Measurements from ENCODE around the gene TMC5.

TMC5 gene

DNA sequence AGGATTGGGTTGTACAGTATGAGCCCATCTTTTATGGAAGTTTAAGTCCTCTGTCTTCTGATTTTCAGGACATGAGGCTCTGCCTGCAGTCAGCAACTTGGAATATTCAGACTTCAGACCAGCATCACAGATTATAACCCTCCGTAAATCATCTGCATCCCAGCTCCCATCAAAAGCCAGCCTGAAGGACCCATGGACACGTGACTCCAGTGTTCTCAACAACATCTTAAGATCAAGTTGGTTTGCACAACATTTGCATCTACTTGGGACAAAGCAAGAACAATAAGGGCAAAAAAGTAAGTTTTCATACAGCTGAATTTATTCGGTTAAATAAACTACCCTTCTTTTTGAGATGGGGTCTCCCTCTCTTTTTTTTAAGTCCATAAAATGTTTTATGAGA, 12.7 kb downstream of the TMC5 start:
- H3K4me2 ChIP-seq, result no peak overlapping the region
- no peak for TF ChIP-seq Cebpa-rat (IDR thresholded peaks at IDR 0.05)
- H3K27ac ChIP-seq, result no peak overlapping the region
- no peak overlapping the region for H3K9ac ChIP-seq
- H3K27me3 ChIP-seq, result no peaks in the 10 kb centered on the region
- 0 out of 2 replicates have a peak, but pooled peaks cover 4% of the 10 kb centered on the region for H3K4me1 ChIP-seq
- no peaks in the 10 kb centered on the region for H3K9me3 ChIP-seq
- H4K20me1 ChIP-seq, result no peaks in the 10 kb centered on the region
- no peaks in the 10 kb centered on the region for H3K36me3 ChIP-seq
- no peak overlapping the region for H3K4me3 ChIP-seq

DNA sequence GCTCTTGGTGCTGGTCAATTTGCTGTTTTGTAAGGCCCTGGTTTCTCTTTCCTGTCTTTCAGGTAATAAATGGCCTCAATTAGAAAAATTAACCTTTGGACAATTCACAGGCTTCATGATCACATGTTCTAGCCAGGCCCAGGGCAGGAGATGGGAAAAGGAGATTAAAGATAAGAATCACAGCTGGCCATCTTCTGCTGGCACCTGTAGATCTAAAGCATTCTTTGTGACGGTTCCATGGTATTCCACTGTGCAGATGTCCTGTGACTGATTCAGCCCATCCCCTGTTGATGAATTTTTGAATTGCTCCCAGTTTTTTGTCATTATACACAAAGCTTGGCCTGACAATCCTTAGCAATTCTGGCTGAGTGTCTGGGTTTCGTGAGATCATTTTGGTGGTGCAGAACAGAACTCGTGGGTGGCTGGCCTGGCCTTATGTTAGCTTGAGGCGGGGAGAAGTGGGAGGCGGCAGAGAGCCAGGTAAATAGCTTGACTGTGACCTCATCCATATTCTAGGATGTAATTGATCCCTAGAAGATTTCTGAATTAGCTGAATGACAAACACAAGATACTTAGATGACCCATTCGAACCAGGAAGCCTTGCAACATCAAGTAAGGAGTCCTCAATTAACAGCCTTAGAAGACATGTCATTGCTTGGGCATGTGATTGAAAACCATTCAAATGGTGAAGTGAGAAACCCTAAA, 14.1 kb downstream of the TMC5 start:
- Histone ChIP-seq H3K27ac (no peak overlapping the region), H3K9ac (no peak overlapping the region), H3K4me1 (0 out of 2 replicates have a peak, but pooled peaks cover 4% of the 10 kb centered on the region), H3K27me3 (no peaks in the 10 kb centered on the region), H3K4me3 (no peak overlapping the region), H3K9me3 (no peaks in the 10 kb centered on the region), H3K36me3 (no peaks in the 10 kb centered on the region), H4K20me1 (no peaks in the 10 kb centered on the region), H3K4me2 (no peak overlapping the region)
- no peak for TF ChIP-seq Cebpa-rat (IDR thresholded peaks at IDR 0.05)

DNA sequence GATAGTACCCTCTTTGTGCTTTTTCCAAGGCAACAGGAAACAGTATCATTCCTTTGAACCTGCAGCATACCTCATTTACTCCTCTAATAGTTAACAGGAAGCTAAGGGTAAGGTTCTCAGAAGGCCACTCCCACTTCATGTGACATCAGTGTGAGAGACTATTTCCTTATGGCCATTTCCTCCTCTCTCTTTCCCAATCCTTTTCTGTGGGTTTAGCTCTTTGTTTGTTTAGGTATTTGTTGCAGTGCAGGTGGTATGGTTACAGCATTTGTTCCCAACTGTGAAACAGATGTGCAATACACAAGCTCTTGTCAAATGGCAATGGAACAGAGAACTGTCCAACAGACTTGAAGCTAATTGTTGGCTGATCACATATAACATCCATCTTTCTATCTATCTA, 14.7 kb downstream of the TMC5 start:
- Histone ChIP-seq H3K4me2 (no peak overlapping the region), H3K4me1 (0 out of 2 replicates have a peak, but pooled peaks cover 4% of the 10 kb centered on the region), H3K27me3 (no peaks in the 10 kb centered on the region), H3K9me3 (no peaks in the 10 kb centered on the region), H3K9ac (no peak overlapping the region), H3K27ac (no peak overlapping the region), H3K36me3 (no peaks in the 10 kb centered on the region), H3K4me3 (no peak overlapping the region), H4K20me1 (no peaks in the 10 kb centered on the region)
- TF ChIP-seq Cebpa-rat (IDR thresholded peaks at IDR 0.05), result no peak

DNA sequence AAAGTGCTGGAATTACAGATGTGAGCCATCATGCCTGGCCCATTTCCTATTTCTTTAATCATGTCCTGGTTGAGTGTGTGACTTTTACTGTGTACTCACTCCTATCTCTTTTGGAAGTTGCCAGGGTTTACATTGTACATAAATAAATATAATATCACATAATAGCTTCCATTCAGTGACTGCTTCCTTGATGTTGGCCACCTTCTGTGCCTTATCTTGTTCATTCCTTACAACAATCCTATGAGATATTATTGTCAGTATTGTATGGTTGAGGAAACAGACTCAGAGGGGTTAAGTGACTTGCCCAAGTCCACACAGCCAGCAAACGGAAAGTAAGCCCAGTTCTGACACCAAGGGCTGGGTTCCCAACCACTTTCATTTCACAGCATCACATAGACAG, 16.9 kb downstream of the TMC5 start:
- TF ChIP-seq Cebpa-rat (IDR thresholded peaks at IDR 0.05), result no peak
- Histone ChIP-seq H3K4me2 (no peak overlapping the region), H3K9me3 (no peaks in the 10 kb centered on the region), H3K4me1 (0 out of 2 replicates have a peak, but pooled peaks cover 4% of the 10 kb centered on the region), H3K27ac (no peak overlapping the region), H3K9ac (no peak overlapping the region), H3K27me3 (no peaks in the 10 kb centered on the region), H4K20me1 (no peaks in the 10 kb centered on the region), H3K4me3 (no peak overlapping the region), H3K36me3 (no peaks in the 10 kb centered on the region)

DNA sequence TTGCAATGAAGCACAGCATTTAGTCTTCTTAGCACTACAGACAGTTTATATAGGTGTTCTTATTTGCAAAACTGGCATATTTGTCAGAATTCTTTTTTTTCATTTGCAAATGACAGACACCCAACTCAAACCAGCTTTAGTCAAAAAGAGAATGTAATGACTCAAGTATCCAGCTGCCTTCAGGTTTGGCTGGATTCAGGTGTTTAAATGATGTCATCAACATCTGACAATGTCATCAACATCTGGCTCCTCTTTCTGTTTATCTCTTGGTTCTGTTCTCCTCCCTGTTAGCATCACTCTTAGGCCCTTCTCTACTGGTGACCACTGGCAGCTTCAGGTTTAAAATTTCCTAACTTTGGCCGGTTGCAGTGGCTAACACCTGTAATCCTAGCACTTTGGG, 18.9 kb downstream of the TMC5 start:
- Histone ChIP-seq H3K9me3 (no peaks in the 10 kb centered on the region), H4K20me1 (no peaks in the 10 kb centered on the region), H3K4me2 (no peak overlapping the region), H3K36me3 (no peaks in the 10 kb centered on the region), H3K27ac (no peak overlapping the region), H3K4me3 (no peak overlapping the region), H3K4me1 (0 out of 2 replicates have a peak, but pooled peaks cover 4% of the 10 kb centered on the region), H3K27me3 (no peaks in the 10 kb centered on the region), H3K9ac (no peak overlapping the region)
- no peak for TF ChIP-seq Cebpa-rat (IDR thresholded peaks at IDR 0.05)

DNA sequence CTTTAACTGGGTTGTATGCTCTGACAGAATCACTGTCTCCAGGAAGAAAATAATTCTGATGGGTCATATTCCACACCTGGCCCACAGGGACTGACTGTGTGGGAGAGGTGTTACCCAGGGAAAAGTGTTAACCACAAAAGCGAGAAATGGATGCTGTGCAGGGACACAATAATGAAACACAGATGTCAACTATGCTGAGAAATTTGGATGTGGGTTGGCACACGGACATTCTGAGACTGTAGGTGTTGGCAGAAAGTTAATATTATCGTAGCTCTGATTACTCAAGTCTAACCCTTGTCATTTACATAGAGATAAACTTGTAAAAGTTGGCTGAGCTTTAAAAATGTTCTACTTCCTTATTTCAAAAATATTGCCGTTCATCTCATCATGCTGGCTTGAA, 19.6 kb downstream of the TMC5 start:
- Histone ChIP-seq H3K27ac (no peak overlapping the region), H3K9ac (no peak overlapping the region), H3K9me3 (no peaks in the 10 kb centered on the region), H4K20me1 (no peaks in the 10 kb centered on the region), H3K27me3 (no peaks in the 10 kb centered on the region), H3K4me1 (0 out of 2 replicates have a peak, but pooled peaks cover 4% of the 10 kb centered on the region), H3K4me2 (no peak overlapping the region), H3K4me3 (no peak overlapping the region), H3K36me3 (no peaks in the 10 kb centered on the region)
- TF ChIP-seq Cebpa-rat (IDR thresholded peaks at IDR 0.05), result no peak

DNA sequence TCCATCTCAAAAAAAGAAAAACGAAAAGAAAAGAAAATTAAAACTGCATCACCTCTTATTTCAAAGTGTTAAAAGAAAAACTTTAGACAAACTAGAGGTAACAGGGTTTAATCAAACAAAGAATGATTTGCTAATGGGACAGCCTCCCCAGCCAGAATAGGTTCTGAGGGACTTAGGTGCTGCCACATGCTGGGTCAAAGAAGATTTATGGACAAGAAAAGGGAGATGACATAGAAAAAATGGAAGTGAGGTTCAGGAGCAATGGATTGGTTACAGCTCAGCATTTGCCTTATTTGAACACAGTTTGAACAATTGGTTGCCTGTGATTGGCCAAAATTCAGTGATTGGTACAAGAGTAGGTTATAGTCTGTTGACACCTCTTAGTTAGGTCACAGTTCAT, 21.1 kb downstream of the TMC5 start:
- H3K9ac ChIP-seq, result no peak overlapping the region
- no peaks in the 10 kb centered on the region for H3K36me3 ChIP-seq
- H3K4me1 ChIP-seq, result no peaks in the 10 kb centered on the region
- TF ChIP-seq Cebpa-rat (IDR thresholded peaks at IDR 0.05), result no peak
- no peaks in the 10 kb centered on the region for H4K20me1 ChIP-seq
- H3K27ac ChIP-seq, result no peak overlapping the region
- H3K4me2 ChIP-seq, result no peak overlapping the region
- no peaks in the 10 kb centered on the region for H3K9me3 ChIP-seq
- no peaks in the 10 kb centered on the region for H3K27me3 ChIP-seq
- no peak overlapping the region for H3K4me3 ChIP-seq

DNA sequence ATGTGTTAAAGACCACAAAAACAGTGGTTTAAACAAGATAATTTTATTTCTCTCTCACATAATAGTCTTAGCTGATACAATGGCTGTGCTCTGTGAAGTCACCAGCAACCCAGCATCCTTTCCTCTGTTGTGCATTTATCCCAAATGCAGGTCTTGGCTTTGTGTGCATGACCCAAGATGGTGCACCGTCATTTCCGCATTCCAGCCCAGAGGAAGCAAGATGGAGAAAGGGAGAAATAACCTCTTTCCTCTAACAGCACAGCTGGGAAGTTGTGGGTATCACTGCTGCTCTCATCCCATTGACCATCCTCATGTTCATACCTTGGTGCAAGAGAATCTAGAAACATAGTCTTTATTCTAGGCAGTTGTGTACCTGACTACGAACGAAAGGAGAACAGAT, 21.8 kb downstream of the TMC5 start:
- no peaks in the 10 kb centered on the region for H3K27me3 ChIP-seq

DNA sequence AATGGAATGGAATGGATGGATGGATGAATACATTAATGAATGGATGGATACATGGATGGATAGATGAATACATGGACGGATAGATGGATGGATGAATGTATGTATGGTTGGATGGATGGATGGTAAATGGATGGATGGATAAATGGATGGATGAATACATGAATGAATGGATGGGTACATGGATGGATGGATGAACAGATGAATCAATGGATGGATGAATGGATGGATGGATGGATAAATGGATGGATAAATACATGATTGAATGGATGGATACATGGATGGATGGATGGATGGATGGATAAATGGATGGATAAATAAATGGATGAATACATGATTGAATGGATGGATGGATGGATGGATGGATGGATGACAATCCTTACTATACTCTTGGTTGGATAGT, 26.0 kb downstream of the TMC5 start:
- Histone ChIP-seq H3K36me3 (no peaks in the 10 kb centered on the region), H3K27ac (no peak overlapping the region), H3K9me3 (no peaks in the 10 kb centered on the region), H3K4me3 (no peak overlapping the region), H3K4me1 (no peaks in the 10 kb centered on the region), H3K27me3 (no peaks in the 10 kb centered on the region), H4K20me1 (no peaks in the 10 kb centered on the region), H3K9ac (no peak overlapping the region), H3K4me2 (no peak overlapping the region)
- no peak for TF ChIP-seq Cebpa-rat (IDR thresholded peaks at IDR 0.05)

More for the DNA sequence above, 21.8 kb downstream of the TMC5 start:
- H3K27ac ChIP-seq, result no peak overlapping the region
- H3K4me1 ChIP-seq, result no peaks in the 10 kb centered on the region
- no peak for TF ChIP-seq Cebpa-rat (IDR thresholded peaks at IDR 0.05)
- no peak overlapping the region for H3K4me3 ChIP-seq
- H3K4me2 ChIP-seq, result no peak overlapping the region
- no peak overlapping the region for H3K9ac ChIP-seq
- H3K36me3 ChIP-seq, result no peaks in the 10 kb centered on the region
- no peaks in the 10 kb centered on the region for H4K20me1 ChIP-seq
- H3K9me3 ChIP-seq, result no peaks in the 10 kb centered on the region

DNA sequence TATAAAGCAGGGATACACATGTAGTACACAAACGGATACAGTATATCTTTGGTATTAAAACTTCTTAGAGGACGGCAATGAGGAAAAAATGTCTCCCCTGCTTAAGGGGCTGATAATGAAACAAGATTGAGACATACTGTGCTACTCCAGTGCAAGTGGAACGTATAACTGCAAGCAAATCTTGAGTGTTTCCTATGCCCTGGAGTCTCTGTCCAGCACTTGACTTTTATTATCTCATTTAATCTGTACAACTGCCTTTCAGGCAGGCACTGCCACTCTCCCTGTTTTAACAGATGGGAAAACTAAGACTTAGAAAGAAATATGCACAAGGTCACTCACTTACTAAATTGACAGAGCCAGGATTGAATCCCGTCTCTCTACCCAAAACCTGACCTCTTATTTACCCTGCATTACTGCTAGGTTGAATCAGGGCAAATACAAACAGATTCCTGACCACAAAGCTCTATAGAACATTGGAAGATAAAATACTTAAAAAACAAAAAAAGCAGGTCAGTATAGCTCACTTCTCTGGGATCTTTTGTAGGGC, 28.7 kb downstream of the TMC5 start:
- Histone ChIP-seq H3K9me3 (no peaks in the 10 kb centered on the region), H3K4me2 (no peak overlapping the region), H4K20me1 (no peaks in the 10 kb centered on the region), H3K9ac (no peak overlapping the region), H3K36me3 (no peaks in the 10 kb centered on the region), H3K4me3 (no peak overlapping the region), H3K4me1 (no peaks in the 10 kb centered on the region), H3K27ac (no peak overlapping the region), H3K27me3 (no peaks in the 10 kb centered on the region)
- no peak for TF ChIP-seq Cebpa-rat (IDR thresholded peaks at IDR 0.05)

All from BLaER1 (cell line).